SH-SY5Y (cell line): ENCODE results near the gene CCDC170.

Experiments
- GATA2 ChIP-seq: IDR thresholded peaks from 2 replicates; pipeline ENCODE4 v1.6.1; 2011; ENCODE audit warnings: mild to moderate bottlenecking, low read depth, low read length
- GATA3 ChIP-seq: IDR thresholded peaks from 2 replicates; pipeline ENCODE4 v1.6.1; 2011; ENCODE audit warnings: low read depth, mild to moderate bottlenecking, low read length, moderate library complexity

The CCDC170 gene

GRCh38 chr6:151633526-151634335, 139.9 kb downstream of the CCDC170 start:
- TF ChIP-seq GATA2 (no peak), GATA3 (no peak)

- TF ChIP-seq GATA3, result no peak
- no peak for TF ChIP-seq GATA2
Observed at GRCh38 chr6:151634336-151634720, 140.5 kb downstream of the CCDC170 start.

- no peak for TF ChIP-seq GATA3
- no peak for TF ChIP-seq GATA2
Observed at GRCh38 chr6:151635741-151636140, 141.9 kb downstream of the CCDC170 start.

- TF ChIP-seq GATA3 (no peak), GATA2 (no peak)
Observed at GRCh38 chr6:151637814-151638213, 144.0 kb downstream of the CCDC170 start.

- no peak for TF ChIP-seq GATA3
- no peak for TF ChIP-seq GATA2
Observed at GRCh38 chr6:151639750-151640149, 145.9 kb downstream of the CCDC170 start.

GRCh38 chr6:151641028-151641427, 147.2 kb downstream of the CCDC170 start:
- TF ChIP-seq GATA3 (no peak), GATA2 (no peak)

GRCh38 chr6:151647976-151648639, 154.3 kb downstream of the CCDC170 start:
- TF ChIP-seq GATA3, result no peak
- TF ChIP-seq GATA2, result no peak

GRCh38 chr6:151649835-151650234, 156.0 kb downstream of the CCDC170 start:
- no peak for TF ChIP-seq GATA2
- no peak for TF ChIP-seq GATA3

- TF ChIP-seq GATA2 (no peak), GATA3 (no peak)
Observed at GRCh38 chr6:151651639-151652038, 157.8 kb downstream of the CCDC170 start.

GRCh38 chr6:151652325-151652724, 158.5 kb downstream of the CCDC170 start:
- TF ChIP-seq GATA3 (no peak), GATA2 (no peak)

GRCh38 chr6:151655099-151655498, 161.3 kb downstream of the CCDC170 start:
- no peak for TF ChIP-seq GATA3
- no peak for TF ChIP-seq GATA2

- TF ChIP-seq GATA3 (no peak), GATA2 (no peak)
Observed at GRCh38 chr6:151656392-151656791, 162.6 kb downstream of the CCDC170 start.

GRCh38 chr6:151658091-151658490, 164.3 kb downstream of the CCDC170 start:
- no peak for TF ChIP-seq GATA3
- no peak for TF ChIP-seq GATA2

- TF ChIP-seq GATA2, result no peak
- no peak for TF ChIP-seq GATA3
Observed at GRCh38 chr6:151659212-151659611, 165.4 kb downstream of the CCDC170 start.

- no peak for TF ChIP-seq GATA3
- no peak for TF ChIP-seq GATA2
Observed at GRCh38 chr6:151661509-151661908, 167.7 kb downstream of the CCDC170 start.

GRCh38 chr6:151661928-151662327, 168.1 kb downstream of the CCDC170 start:
- TF ChIP-seq GATA2 (no peak), GATA3 (no peak)
